Upper lobe of left lung (tissue), 6 donors: Measurements from ENCODE around the gene RIPK4. TPM values are rescaled to one million over a fixed set of nuclear protein-coding genes. Genes with fewer than 3 reads are reported as not detected.
"Not testable (repeated sequence)": the region's sequence is repeated elsewhere in the genome, so short reads cannot be mapped to it uniquely, and the experiment has no call there.

Source experiments
- ATAC-seq, 2 donors: fragments of 200-7000 bp; cut with Tn5 transposase; one replicate each; pipeline ENCODE4 v1.9.1; 2022; ENCODE audit warnings: mild to moderate bottlenecking in 2 of 2, moderate library complexity in 2 of 2; ENCODE audit not compliant: low FRiP score in 2 of 2
- DNase-seq, 2 donors: peaks; one replicate each; pipeline ENCODE4 v3.0.0-alpha.2; 2019 to 2020
- H3K27ac ChIP-seq, 4 donors: fragments of 200-600 bp; sonication (generic); one replicate each; pipeline ENCODE4 v1.5.1; 2016 to 2019
- H3K27me3 ChIP-seq, 4 donors: fragments of 200-600 bp; sonication (generic); one replicate each; pipeline ENCODE4 v1.5.1; 2017 to 2019
- H3K36me3 ChIP-seq, 4 donors: fragments of 200-600 bp; sonication (generic); one replicate each; pipeline ENCODE4 v1.5.1; 2016 to 2019
- H3K4me1 ChIP-seq, 4 donors: fragments of 200-600 bp; sonication (generic); one replicate each; pipeline ENCODE4 v1.5.1; 2018 to 2019
- H3K4me3 ChIP-seq, 4 donors: fragments of 200-600 bp; sonication (generic); one replicate each; pipeline ENCODE4 v1.5.1; 2017 to 2019; ENCODE audit warnings: mild to moderate bottlenecking in 2 of 4, moderate library complexity in 1 of 4
- H3K9me3 ChIP-seq, 4 donors: fragments of 200-600 bp; sonication (generic); one replicate each; pipeline ENCODE4 v1.5.1; 2018 to 2019
- CTCF ChIP-seq, 6 experiments: fragments of 450-650 bp in 4 of 6; fragments of 200-600 bp in 2 of 6; sonication (generic) in 2 of 6; IDR thresholded peaks; one replicate each; pipeline ENCODE4 v1.5.1; 2016 to 2019; ENCODE audit warnings: antibody characterized with exemption in 6 of 6
- EP300 ChIP-seq, 4 donors: sonication (generic); formaldehyde crosslinking; IDR thresholded peaks; one replicate each; pipeline ENCODE4 v1.5.1; 2017; ENCODE audit warnings: antibody characterized with exemption in 4 of 4, control low read depth in 2 of 4
- POLR2A ChIP-seq, 4 donors: fragments of 450-650 bp; IDR thresholded peaks; one replicate each; pipeline ENCODE4 v1.5.1; 2016 to 2017; ENCODE audit warnings: antibody characterized with exemption in 4 of 4, mild to moderate bottlenecking in 2 of 4
- POLR2AphosphoS5 ChIP-seq, 2 donors: sonication (generic); formaldehyde crosslinking; IDR thresholded peaks; one replicate each; pipeline ENCODE4 v1.5.1; 2017; ENCODE audit warnings: antibody characterized with exemption in 2 of 2
- WGBS, 2 donors: methylation state at CpG; one replicate each; pipeline ENCODE4 v1.1.5; 2017 to 2018; 5-methylcytosine and 5-hydroxymethylcytosine counted together
- total RNA-seq, 6 donors: library from RNA; depleted of rRNA in 4 of 6; stranded (reverse); fragments of >200 nt in 4 of 6; gene quantifications; one replicate each; pipeline versions ENCODE4 v1.1.0 to v1.2.1, GENCODE V29; 2016 to 2021
- donor health status: DM: no; HTN: no; CAD: no; lungs with moderate emphysema.
- donor health status: DM: no; HTN: yes; CAD: no; lungs with severe emphysema.

Gene RIPK4
- total RNA-seq, 6 donors from 2014 or later: 6.3 to 18.6 (median 14.9) TPM

DNA sequence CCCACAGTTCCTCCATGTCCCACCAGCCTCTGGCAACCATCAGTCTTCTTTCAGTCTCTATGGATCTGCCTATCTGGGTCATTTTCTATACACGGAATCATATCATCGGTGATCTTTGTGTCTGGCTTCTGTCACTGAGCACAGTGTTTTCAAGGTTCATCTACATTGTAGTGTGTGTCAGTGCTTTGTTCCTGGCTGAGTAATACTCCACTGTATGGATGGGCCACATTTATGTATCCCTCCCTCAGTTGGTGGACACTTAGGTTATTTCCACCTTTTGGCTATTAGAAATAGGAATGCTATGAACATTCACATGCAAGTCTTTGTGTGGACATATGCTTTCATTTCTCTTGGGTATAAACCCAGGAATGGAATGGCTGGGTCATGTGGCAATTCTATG lies 46.6 kb downstream of the RIPK4 start:
- ATAC-seq (no peak), DNase-seq (no peak)
- Histone ChIP-seq H3K36me3 (no peaks in the 10 kb centered on the region), H3K4me3 (no peak overlapping the region), H3K9me3 (no peaks in the 10 kb centered on the region), H3K4me1 (no peaks in the 10 kb centered on the region), H3K27me3 (no peaks in the 10 kb centered on the region), H3K27ac (no peak overlapping the region)
- no peak for TF ChIP-seq CTCF (IDR thresholded peaks at IDR 0.05)
- no peak for TF ChIP-seq POLR2A (IDR thresholded peaks at IDR 0.05)
- WGBS, 2 donors: 94 to 97% methylated on average over 2 of the region's 2 CpGs

- Histone ChIP-seq H3K4me3 (no peak overlapping the region), H3K27ac (no peak overlapping the region), H3K36me3 (no peaks in the 10 kb centered on the region), H3K4me1 (no peaks in the 10 kb centered on the region), H3K27me3 (no peaks in the 10 kb centered on the region), H3K9me3 (no peaks in the 10 kb centered on the region)
- ATAC-seq: no peak
- no peak for TF ChIP-seq POLR2A (IDR thresholded peaks at IDR 0.05)
- TF ChIP-seq CTCF (IDR thresholded peaks at IDR 0.05): no peak
- TF ChIP-seq EP300 (IDR thresholded peaks at IDR 0.05): no peak
- TF ChIP-seq POLR2AphosphoS5 (IDR thresholded peaks at IDR 0.05): no peak
- no peak for DNase-seq
- 74 to 77% methylated on average over 6 of the region's 6 CpGs for WGBS, 2 donors
Measured at GRCh38 chr21:41719691-41720090, 47.2 kb downstream of the RIPK4 start.

DNA sequence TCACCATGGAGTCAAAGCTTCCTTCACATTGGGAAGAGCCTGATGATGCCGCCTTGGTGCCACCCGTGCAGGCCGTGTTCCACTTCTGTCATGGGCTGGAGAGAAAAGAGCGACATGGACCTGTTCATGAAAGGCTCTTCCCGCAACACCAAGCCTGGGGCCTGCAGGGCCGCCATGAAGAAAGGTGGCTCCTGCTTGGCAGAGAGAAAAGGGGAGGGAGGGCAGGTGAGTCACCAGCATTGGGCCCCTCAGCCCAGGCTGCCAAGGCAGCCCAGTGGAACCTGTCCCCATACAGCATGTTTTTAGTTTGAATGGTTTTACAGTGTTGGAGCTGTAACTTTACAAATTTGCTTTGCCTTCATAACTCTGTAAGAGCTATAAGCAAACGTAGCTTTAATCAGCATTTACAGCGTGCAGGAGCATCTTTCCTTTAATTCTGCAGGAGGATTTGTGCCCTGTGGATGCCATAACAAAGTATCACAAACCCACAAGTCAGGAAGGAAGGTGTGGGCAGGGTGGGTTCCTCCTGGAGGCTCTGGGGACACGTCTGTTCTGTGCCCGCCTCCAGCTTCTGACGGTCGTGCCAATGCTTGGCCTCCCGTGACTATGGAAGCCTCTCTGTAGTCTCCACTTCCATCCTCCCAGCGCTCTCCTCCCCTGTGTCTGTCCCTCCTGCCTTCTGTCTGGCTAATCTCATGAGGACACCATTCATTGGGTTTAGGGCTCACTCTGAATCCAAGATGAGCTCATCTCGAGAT lies 49.1 kb downstream of the RIPK4 start:
- Histone ChIP-seq H3K36me3 (no peaks in the 10 kb centered on the region), H3K9me3 (no peaks in the 10 kb centered on the region), H3K27me3 (no peaks in the 10 kb centered on the region), H3K27ac (no peak overlapping the region), H3K4me3 (no peak overlapping the region), H3K4me1 (no peaks in the 10 kb centered on the region)
- DNase-seq (no peak), ATAC-seq (no peak)
- WGBS, 2 donors: 66 to 72% methylated on average over 15 of the region's 15 CpGs
- TF ChIP-seq POLR2A (IDR thresholded peaks at IDR 0.05) (no peak), EP300 (IDR thresholded peaks at IDR 0.05) (no peak), POLR2AphosphoS5 (IDR thresholded peaks at IDR 0.05) (no peak)

DNA sequence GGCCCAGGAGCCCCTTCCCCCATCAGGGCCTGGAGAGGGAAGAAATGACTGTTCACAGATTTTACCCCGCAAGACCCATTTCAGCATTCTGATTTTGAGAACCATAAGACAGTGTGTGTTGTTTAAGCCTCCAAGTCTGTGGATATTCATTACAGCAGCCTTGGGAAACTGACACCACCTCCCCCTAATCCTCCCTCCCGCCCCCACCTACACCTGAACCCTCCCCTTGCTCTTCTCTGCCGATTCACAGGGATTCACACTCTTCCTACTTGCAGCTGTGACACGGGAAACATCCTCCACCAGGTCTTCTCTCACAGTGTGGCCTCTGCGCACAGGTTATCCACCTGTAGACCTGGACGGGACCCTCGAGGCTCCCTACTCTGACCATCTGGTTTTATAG lies 50.1 kb downstream of the RIPK4 start:
- ATAC-seq (no peak), DNase-seq (no peak)
- Histone ChIP-seq H3K36me3 (no peaks in the 10 kb centered on the region), H3K4me1 (no peaks in the 10 kb centered on the region), H3K27ac (no peak overlapping the region), H3K4me3 (no peak overlapping the region), H3K27me3 (peaks cover 0 to 6% (median 0%) of the 10 kb centered on the region in 4 donors), H3K9me3 (no peaks in the 10 kb centered on the region)
- 72 to 80% methylated on average over 7 of the region's 7 CpGs for WGBS, 2 donors
- no peak for TF ChIP-seq CTCF (IDR thresholded peaks at IDR 0.05)
- no peak for TF ChIP-seq POLR2A (IDR thresholded peaks at IDR 0.05)
- no peak for TF ChIP-seq EP300 (IDR thresholded peaks at IDR 0.05)
- TF ChIP-seq POLR2AphosphoS5 (IDR thresholded peaks at IDR 0.05): no peak

DNA sequence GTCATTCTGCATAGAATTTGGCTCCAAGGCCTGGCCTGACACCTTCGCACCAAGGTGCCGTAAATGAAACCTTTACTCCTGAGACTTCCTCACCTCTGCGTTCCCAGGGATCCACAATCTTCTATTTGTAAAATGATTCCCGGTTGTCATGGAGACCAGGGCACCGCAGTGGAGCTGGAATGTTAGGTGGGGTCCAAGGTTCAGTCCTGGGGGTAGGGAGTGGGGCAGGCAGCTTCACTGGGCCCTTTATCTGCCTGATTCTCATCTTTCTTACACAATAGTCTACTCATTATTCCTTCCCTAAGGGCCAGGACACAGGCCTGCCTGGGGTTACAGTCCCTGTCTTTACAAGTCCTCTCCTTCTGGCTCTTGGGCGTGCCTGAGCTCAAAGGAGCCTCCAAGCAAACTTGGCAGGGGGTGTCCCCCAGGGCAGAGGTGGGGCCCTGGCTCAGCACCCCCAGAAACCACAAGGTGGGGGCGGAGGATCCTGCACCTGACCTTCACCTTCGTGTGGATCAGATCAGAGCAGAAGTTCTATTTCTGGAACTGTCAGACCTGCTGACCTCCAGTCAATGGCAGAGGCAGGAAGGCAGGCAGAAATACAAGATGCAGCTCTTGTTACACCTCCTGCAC lies 51.1 kb downstream of the RIPK4 start:
- 64 to 71% methylated on average over 7 to 8 of the region's 8 CpGs for WGBS, 2 donors

DNA sequence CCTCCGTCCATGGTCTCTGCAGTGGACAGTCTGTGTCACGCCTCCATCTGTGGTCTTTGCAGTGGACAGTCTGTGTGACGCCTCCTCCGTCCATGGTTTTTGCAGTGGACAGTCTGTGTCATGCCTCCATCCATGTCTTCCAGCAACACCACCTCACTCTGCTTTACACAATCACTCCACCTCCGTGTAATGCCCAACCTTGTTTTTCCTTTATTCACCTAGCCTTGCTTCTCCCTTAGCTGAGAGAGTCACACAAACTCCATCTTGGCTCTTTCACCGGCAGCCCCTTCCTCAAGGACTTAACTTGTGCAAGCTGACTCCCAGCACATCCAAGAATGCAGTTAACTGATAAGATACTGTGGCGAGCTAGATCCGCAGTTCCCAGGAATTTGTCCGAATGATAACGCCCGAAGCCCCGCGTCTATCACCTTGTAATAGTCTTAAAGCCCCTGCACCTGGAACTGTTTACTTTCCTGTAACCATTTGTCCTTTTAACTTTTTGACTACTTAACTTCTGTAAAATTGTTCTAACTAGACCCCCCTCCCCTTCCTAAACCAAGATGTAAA lies 52.5 kb downstream of the RIPK4 start:
- not testable (repeated sequence) for H3K27me3 ChIP-seq, ATAC-seq
- 46 to 50% methylated on average over 13 of the region's 13 CpGs for WGBS, 2 donors

More for the DNA sequence above, 51.1 kb downstream of the RIPK4 start:
- DNase-seq (no peak), ATAC-seq (no peak)
- Histone ChIP-seq H3K27me3 (peaks cover 0 to 6% (median 0%) of the 10 kb centered on the region in 4 donors), H3K36me3 (no peaks in the 10 kb centered on the region), H3K27ac (no peak overlapping the region), H3K4me1 (no peaks in the 10 kb centered on the region), H3K9me3 (no peaks in the 10 kb centered on the region), H3K4me3 (no peak overlapping the region)
- TF ChIP-seq EP300 (IDR thresholded peaks at IDR 0.05): no peak
- no peak for TF ChIP-seq POLR2A (IDR thresholded peaks at IDR 0.05)
- no peak for TF ChIP-seq CTCF (IDR thresholded peaks at IDR 0.05)
- TF ChIP-seq POLR2AphosphoS5 (IDR thresholded peaks at IDR 0.05): no peak

More for the DNA sequence above, 52.5 kb downstream of the RIPK4 start:
- H3K27ac ChIP-seq, H3K4me3 ChIP-seq, H3K4me1 ChIP-seq, H3K9me3 ChIP-seq, DNase-seq, H3K36me3 ChIP-seq: not testable (repeated sequence)
